ENCODE results near the gene ACTL6B.
"Not testable (repeated sequence)": the region's sequence is repeated elsewhere in the genome, so short reads cannot be mapped to it uniquely, and the experiment has no call there.

DNA sequence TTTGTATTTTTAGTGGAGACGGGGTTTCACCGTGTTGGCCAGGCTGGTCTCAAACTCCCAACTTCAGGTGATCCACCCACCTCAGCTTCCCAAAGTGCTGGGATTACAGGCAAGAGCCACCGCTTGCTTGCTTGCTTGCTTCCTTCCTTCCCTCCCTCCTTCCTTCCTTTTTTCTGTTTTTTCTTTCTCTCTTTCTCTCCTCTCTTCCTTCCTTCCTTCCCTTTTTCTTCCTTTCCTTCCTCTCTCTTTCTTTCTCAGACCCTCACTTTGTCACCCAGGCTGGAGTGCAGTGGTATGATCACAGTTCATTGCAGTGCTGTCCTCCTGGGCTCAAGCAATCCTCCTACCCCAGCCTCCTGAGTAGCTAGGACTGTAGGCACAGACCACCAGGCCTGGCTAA is 44.8 kb upstream of the ACTL6B start:
- TF ChIP-seq, protein P1, sequence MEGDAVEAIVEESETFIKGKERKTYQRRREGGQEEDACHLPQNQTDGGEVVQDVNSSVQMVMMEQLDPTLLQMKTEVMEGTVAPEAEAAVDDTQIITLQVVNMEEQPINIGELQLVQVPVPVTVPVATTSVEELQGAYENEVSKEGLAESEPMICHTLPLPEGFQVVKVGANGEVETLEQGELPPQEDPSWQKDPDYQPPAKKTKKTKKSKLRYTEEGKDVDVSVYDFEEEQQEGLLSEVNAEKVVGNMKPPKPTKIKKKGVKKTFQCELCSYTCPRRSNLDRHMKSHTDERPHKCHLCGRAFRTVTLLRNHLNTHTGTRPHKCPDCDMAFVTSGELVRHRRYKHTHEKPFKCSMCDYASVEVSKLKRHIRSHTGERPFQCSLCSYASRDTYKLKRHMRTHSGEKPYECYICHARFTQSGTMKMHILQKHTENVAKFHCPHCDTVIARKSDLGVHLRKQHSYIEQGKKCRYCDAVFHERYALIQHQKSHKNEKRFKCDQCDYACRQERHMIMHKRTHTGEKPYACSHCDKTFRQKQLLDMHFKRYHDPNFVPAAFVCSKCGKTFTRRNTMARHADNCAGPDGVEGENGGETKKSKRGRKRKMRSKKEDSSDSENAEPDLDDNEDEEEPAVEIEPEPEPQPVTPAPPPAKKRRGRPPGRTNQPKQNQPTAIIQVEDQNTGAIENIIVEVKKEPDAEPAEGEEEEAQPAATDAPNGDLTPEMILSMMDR (conservative IDR thresholded peaks at IDR 0.05): not testable (repeated sequence)
- TF ChIP-seq EZH2 (IDR thresholded peaks at IDR 0.05; ENCODE audit: low read depth): not testable (repeated sequence)

Data from PC-9 (cell line).